H1 (cell line): ENCODE data around the gene LZTFL1. TPM values are rescaled to one million over a fixed set of nuclear protein-coding genes. Genes with fewer than 3 reads are reported as not detected.

Experiments used
- CTCF ChIA-PET: fragments of 300-600 bp; sonication (Branson Sonifier 250); formaldehyde crosslinking; loops from one replicate; lab custom pipeline; 2021; ENCODE audit not compliant: partially characterized antibody; lab: Charles Lee
- POLR2A ChIA-PET: fragments of 300-600 bp; sonication (Branson Sonifier 250); formaldehyde crosslinking; loops from one replicate; lab custom pipeline; 2021; ENCODE audit warnings: inconsistent platforms; ENCODE audit not compliant: partially characterized antibody; lab: Charles Lee
- DNase-seq, 2 experiments: peaks; one replicate each; pipeline versions ENCODE4 v3.0.0 to v3.0.0-alpha.2; 2010 to 2022; ENCODE audit warnings: low spot score in 2 of 2, low read depth in 1 of 2, mixed read lengths in 1 of 2
- FAIRE-seq: peaks from 2 replicates; lab custom pipeline; 2011; peaks lifted over from hg19 to GRCh38; lab: Jason Lieb, UNC
- H2AFZ ChIP-seq: 2 replicates; pipeline ENCODE4 v1.8.1; 2012; ENCODE audit warnings: low read length, inconsistent platforms
- H2AK5ac ChIP-seq: 2 replicates; pipeline ENCODE4 v1.6.1; 2013; ENCODE audit warnings: low read depth, low read length
- H2BK120ac ChIP-seq: replicated peaks from 2 replicates; pipeline ENCODE3; 2013; ENCODE audit warnings: low read depth, low read length, inconsistent platforms
- H2BK12ac ChIP-seq: 2 replicates; pipeline ENCODE4 v1.6.1; 2013; ENCODE audit warnings: low read depth, low read length
- H2BK15ac ChIP-seq: 2 replicates; pipeline ENCODE4 v1.6.1; 2013; ENCODE audit warnings: low read length
- H2BK20ac ChIP-seq: 2 replicates; pipeline ENCODE4 v1.6.1; 2013; ENCODE audit warnings: low read length
- H2BK5ac ChIP-seq: 2 replicates; pipeline ENCODE4 v1.6.1; 2013; ENCODE audit warnings: low read depth, low read length
- H3K14ac ChIP-seq: 2 replicates; pipeline ENCODE4 v1.6.1; 2013; ENCODE audit warnings: inconsistent platforms; ENCODE audit not compliant: insufficient read length
- H3K18ac ChIP-seq: 2 replicates; pipeline ENCODE4 v1.6.1; 2013; ENCODE audit warnings: low read length; ENCODE audit errors: extremely low read depth
- H3K23ac ChIP-seq: 2 replicates; pipeline ENCODE4 v1.6.1; 2013; ENCODE audit warnings: inconsistent platforms; ENCODE audit not compliant: insufficient read length
- H3K23me2 ChIP-seq: 2 replicates; pipeline ENCODE4 v1.6.1; 2013; ENCODE audit warnings: low read depth, low read length
- H3K27ac ChIP-seq: 2 replicates; pipeline ENCODE4 v1.6.1; 2011; ENCODE audit warnings: low read depth, low read length, inconsistent platforms
- H3K27me3 ChIP-seq, 4 experiments: replicated peaks in 1 of 4; 1 replicate in 1 of 4; 2 replicates in 3 of 4; pipeline versions ENCODE4 v1.6.1 to v1.8.1; 2011 to 2013; ENCODE audit warnings: low read length in 3 of 4, mild to moderate bottlenecking in 3 of 4, inconsistent platforms in 2 of 4, mixed read lengths in 2 of 4, moderate library complexity in 1 of 4; ENCODE audit not compliant: control insufficient read depth in 3 of 4, insufficient read depth in 3 of 4; ENCODE audit errors: extremely low read depth in 1 of 4
- H3K36me3 ChIP-seq, 4 experiments: 2 replicates each; pipeline versions ENCODE4 v1.6.1 to v1.8.1; 2011 to 2013; ENCODE audit warnings: mild to moderate bottlenecking in 4 of 4, low read length in 3 of 4, moderate library complexity in 2 of 4, control low read depth in 1 of 4, inconsistent platforms in 1 of 4; ENCODE audit not compliant: insufficient read depth in 4 of 4, control insufficient read depth in 2 of 4
- H3K4ac ChIP-seq: replicated peaks from 2 replicates; pipeline ENCODE3; 2013; ENCODE audit warnings: low read length, low read depth, mixed read lengths, inconsistent platforms; ENCODE audit not compliant: insufficient read length
- H3K4me1 ChIP-seq, 4 experiments: replicated peaks in 1 of 4; 1 replicate in 1 of 4; 2 replicates in 3 of 4; pipeline versions ENCODE4 v1.6.1 to v1.8.1; 2011 to 2013; ENCODE audit warnings: low read length in 3 of 4, inconsistent platforms in 2 of 4, mixed read lengths in 1 of 4; ENCODE audit not compliant: insufficient read depth in 4 of 4, control insufficient read depth in 3 of 4
- H3K4me2 ChIP-seq, 2 experiments: 2 replicates each; pipeline versions ENCODE4 v1.6.1 to v1.8.1; 2011 to 2013; ENCODE audit warnings: low read depth in 2 of 2, low read length in 2 of 2, control low read depth in 1 of 2, inconsistent platforms in 1 of 2, mild to moderate bottlenecking in 1 of 2; ENCODE audit not compliant: insufficient read depth in 1 of 2
- H3K4me3 ChIP-seq, 4 experiments: fragments of 200-600, 300-600 bp in 1 of 4; sonication (generic), shearing (Covaris generic), sonication (Bioruptor Twin) in 1 of 4; 2 replicates each; pipeline versions ENCODE4 v1.5.1 to v1.8.1; 2011 to 2016; ENCODE audit warnings: low read length in 4 of 4, low read depth in 3 of 4, control low read depth in 2 of 4, inconsistent platforms in 2 of 4, mild to moderate bottlenecking in 2 of 4, mixed read lengths in 1 of 4, moderate library complexity in 1 of 4; ENCODE audit not compliant: insufficient read depth in 2 of 4; ENCODE audit errors: extremely low read depth in 1 of 4
- H3K56ac ChIP-seq: replicated peaks from 2 replicates; pipeline ENCODE3; 2013; ENCODE audit warnings: low read depth, mild to moderate bottlenecking, mixed read lengths, low read length, inconsistent platforms; ENCODE audit not compliant: insufficient read length
- H3K79me1 ChIP-seq: 2 replicates; pipeline ENCODE4 v1.6.1; 2013; ENCODE audit warnings: low read depth, low read length, control low read depth
- H3K79me2 ChIP-seq, 2 experiments: 2 replicates each; pipeline versions ENCODE4 v1.6.1 to v1.8.1; 2012 to 2013; ENCODE audit warnings: low read length in 2 of 2, mild to moderate bottlenecking in 2 of 2, inconsistent platforms in 1 of 2; ENCODE audit not compliant: insufficient read depth in 2 of 2, control insufficient read depth in 1 of 2
- H3K9ac ChIP-seq, 4 experiments: replicated peaks in 1 of 4; 1 replicate in 1 of 4; 2 replicates in 3 of 4; pipeline versions ENCODE4 v1.6.1 to v1.8.1; 2011 to 2013; ENCODE audit warnings: low read depth in 3 of 4, low read length in 3 of 4, control low read depth in 2 of 4, mild to moderate bottlenecking in 2 of 4, moderate library complexity in 2 of 4, inconsistent platforms in 1 of 4; ENCODE audit errors: extremely low read depth in 1 of 4
- H3K9me3 ChIP-seq, 2 experiments: 2 replicates each; pipeline versions ENCODE4 v1.6.1 to v1.8.1; 2012 to 2013; ENCODE audit warnings: mild to moderate bottlenecking in 2 of 2, moderate library complexity in 2 of 2, control low read depth in 1 of 2, inconsistent platforms in 1 of 2, low read depth in 1 of 2, low read length in 1 of 2, mixed read lengths in 1 of 2; ENCODE audit not compliant: insufficient read depth in 2 of 2
- H4K20me1 ChIP-seq, 2 experiments: replicated peaks in 1 of 2; 2 replicates each; pipeline versions ENCODE3 to v1.8.1; 2011 to 2013; ENCODE audit warnings: inconsistent platforms in 2 of 2, low read length in 2 of 2, mild to moderate bottlenecking in 1 of 2; ENCODE audit not compliant: insufficient read depth in 2 of 2, control insufficient read depth in 1 of 2
- H4K5ac ChIP-seq: 2 replicates; pipeline ENCODE4 v1.6.1; 2013; ENCODE audit warnings: low read length, low read depth, mixed read lengths, inconsistent platforms; ENCODE audit not compliant: insufficient read length
- H4K8ac ChIP-seq: 2 replicates; pipeline ENCODE4 v1.8.0; 2013; ENCODE audit warnings: mild to moderate bottlenecking, moderate library complexity, low read length, inconsistent platforms; ENCODE audit not compliant: insufficient read depth; ENCODE audit errors: extremely low read depth
- H4K91ac ChIP-seq: replicated peaks from 2 replicates; pipeline ENCODE3; 2013; ENCODE audit warnings: low read length, mixed read lengths, inconsistent platforms; ENCODE audit not compliant: insufficient read length
- GTF2F1 ChIP-seq: IDR thresholded peaks from 2 replicates; pipeline ENCODE4 v1.6.1; 2012; ENCODE audit warnings: low read depth, low read length, improper control_type of control experiment, borderline replicate concordance
- RNF2 ChIP-seq: fragments of 200-900, 300-1000 bp; sonication (generic); IDR thresholded peaks from 2 replicates; pipeline ENCODE4 v1.7.1; 2016; ENCODE audit warnings: borderline replicate concordance, low read depth, mild to moderate bottlenecking, antibody characterized with exemption, low read length; ENCODE audit not compliant: poor library complexity, severe bottlenecking; ENCODE audit errors: missing control alignments
- TAF7 ChIP-seq: optimal IDR thresholded peaks from 2 replicates; pipeline ENCODE3; 2011; ENCODE audit warnings: low read depth, mild to moderate bottlenecking, inconsistent platforms, low read length, moderate library complexity, borderline replicate concordance
- WGBS, 2 experiments: shearing (Covaris generic) in 1 of 2; methylation state at CpG; one replicate each; pipeline versions ENCODE4 v1.1.6 to v1.1.7; 2013 to 2015; ENCODE audit warnings: low lambda C conversion rate in 2 of 2, mixed read lengths in 2 of 2, inconsistent platforms in 1 of 2, low coverage in 1 of 2, missing lambda C conversion rate in 1 of 2; ENCODE audit not compliant: insufficient replicate concordance in 2 of 2, insufficient coverage in 1 of 2, insufficient read length in 1 of 2; ENCODE audit errors: extremely low coverage in 1 of 2, missing lambda C conversion rate in 1 of 2; 5-methylcytosine and 5-hydroxymethylcytosine counted together
- polyA plus RNA-seq, 7 experiments: library from polyadenylated mRNA; depleted of rRNA in 3 of 7; stranded (reverse) in 5 of 7; unstranded in 2 of 7; fragments of >200 nt in 5 of 7; fragments of 200-250 nt in 2 of 7; gene quantifications; 1 replicate in 5 of 7; 2 replicates in 1 of 7; 4 replicates in 1 of 7; pipeline versions ENCODE4 v1.2.1 to v1.2.3, GENCODE V29; 2011 to 2013; ENCODE audit warnings: missing spikeins in 2 of 7, mixed read lengths in 2 of 7
- total RNA-seq: library from RNA; stranded (reverse); fragmentation: NEBNext Ultra II Directional; extraction: Animal tissue kit (Norgen Biotek cat#: 25700); gene quantifications from 2 replicates; pipeline ENCODE4 v1.2.1, GENCODE V29; 2021

The LZTFL1 gene
- total and polyA plus RNA-seq, 2 of the 8 experiments (the other 6 are each of a cell fraction or from before 2014, with no cell fraction given) = 8.7 to 11.5 TPM

DNA sequence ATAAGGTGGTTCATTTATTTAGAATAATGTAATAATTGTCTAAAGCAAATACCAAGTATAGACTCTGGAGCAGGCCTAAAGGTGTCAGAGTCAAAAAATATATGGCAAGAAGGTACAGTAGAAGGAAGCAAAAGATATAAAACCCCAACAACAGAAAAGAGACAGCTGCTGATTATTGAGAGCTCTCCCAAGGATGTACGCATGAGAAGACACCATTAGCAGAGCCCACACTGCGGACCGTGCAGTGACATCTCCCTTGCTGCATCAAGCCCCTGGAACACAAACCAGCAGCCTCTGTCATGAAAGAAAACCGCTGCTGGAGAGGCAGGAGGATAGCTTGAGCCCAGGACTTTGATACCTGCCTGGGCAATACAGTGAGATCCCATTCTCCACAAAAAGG, 27.6 kb downstream of the LZTFL1 start:
- Histone ChIP-seq H3K36me3 (no peaks in the 10 kb centered on the region; a peak in 1 of 8 replicates), H2AK5ac (no peak overlapping the region), H3K23ac (no peak overlapping the region), H2AFZ (no peak overlapping the region), H3K56ac (no peak overlapping the region), H2BK120ac (no peak overlapping the region), H3K14ac (no peak overlapping the region), H3K9me3 (peaks cover 0 to 2% of the 10 kb centered on the region in 2 experiments; a peak in 1 of 4 replicates), H2BK5ac (no peak overlapping the region), H3K23me2 (no peaks in the 10 kb centered on the region), H3K4me3 (no peak overlapping the region), H3K79me2 (no peaks in the 10 kb centered on the region), H4K91ac (no peak overlapping the region), H2BK20ac (no peak overlapping the region), H3K27me3 (no peaks in the 10 kb centered on the region), H3K27ac (no peak overlapping the region), H4K20me1 (no peaks in the 10 kb centered on the region), H4K5ac (no peak overlapping the region), H3K18ac (no peak overlapping the region), H4K8ac (no peak overlapping the region), H3K79me1 (no peaks in the 10 kb centered on the region), H3K4me1 (no peaks in the 10 kb centered on the region), H3K4ac (no peak overlapping the region), H3K9ac (no peak overlapping the region), H2BK12ac (no peak overlapping the region), H2BK15ac (no peak overlapping the region), H3K4me2 (no peak overlapping the region)
- CTCF ChIA-PET = interaction anchor here (0.7 to 1.4 kb wide), 2 partner anchors 19 to 99 kb away, joined by 3 to 8 read pairs; no protein-coding TSS in a partner anchor
- DNase-seq (no peak), FAIRE-seq (no peak)
- 80% methylated on average over 4 of the region's 4 CpGs; no CpG with 5 or more reads in 1 of the 2 experiments for WGBS, 2 experiments
- no peak for TF ChIP-seq GTF2F1
- no peak for TF ChIP-seq TAF7
- no peak for TF ChIP-seq RNF2
- POLR2A ChIA-PET = no interaction called here
